MCF 10A (cell line): ENCODE data around the gene TUBA3C. TPM values are rescaled to one million over a fixed set of nuclear protein-coding genes. Genes with fewer than 3 reads are reported as not detected.

Experiments used
- BruUV-seq: library from RNA; stranded (reverse); fragments of 400-500 nt; replicated peaks from 2 replicates; lab custom pipeline; 2021; lab: Mats Ljungman, UMichigan
- CTCF ChIA-PET: fragments of 300-600 bp; sonication (Branson Sonifier 250); formaldehyde crosslinking; extraction: SDS; loops from one replicate; lab custom pipeline; 2021; ENCODE audit warnings: antibody characterized with exemption, inconsistent platforms; lab: Yijun Ruan, JAX
- POLR2A ChIA-PET: fragments of 300-600, 350-650 bp; sonication (Branson Sonifier 250); formaldehyde crosslinking; extraction: SDS; loops from one replicate; lab custom pipeline; 2020; ENCODE audit warnings: antibody characterized with exemption, inconsistent platforms; lab: Yijun Ruan, JAX
- DNase-seq: peaks from one replicate; pipeline ENCODE4 v3.0.0-alpha.2; 2018; ENCODE audit not compliant: unreplicated experiment
- H3K27ac Mint-ChIP-seq: one replicate; pipeline ENCODE4 v1.8.0; 2022; ENCODE audit warnings: mild to moderate bottlenecking, low read depth, mixed read lengths; ENCODE audit not compliant: unreplicated experiment
- H3K27me3 Mint-ChIP-seq: one replicate; pipeline ENCODE4 v1.8.0; 2022; ENCODE audit warnings: mixed read lengths; ENCODE audit not compliant: insufficient read depth, unreplicated experiment
- H3K36me3 Mint-ChIP-seq: one replicate; pipeline ENCODE4 v1.8.0; 2022; ENCODE audit warnings: mild to moderate bottlenecking, moderate library complexity, mixed read lengths; ENCODE audit not compliant: insufficient read depth, unreplicated experiment
- H3K4me1 Mint-ChIP-seq: one replicate; pipeline ENCODE4 v1.8.0; 2022; ENCODE audit warnings: mixed read lengths; ENCODE audit not compliant: insufficient read depth, unreplicated experiment
- H3K4me3 Mint-ChIP-seq: one replicate; pipeline ENCODE4 v1.8.0; 2022; ENCODE audit warnings: mild to moderate bottlenecking, moderate library complexity, mixed read lengths; ENCODE audit not compliant: unreplicated experiment
- H3K9me3 Mint-ChIP-seq: one replicate; pipeline ENCODE4 v1.8.0; 2022; ENCODE audit warnings: mixed read lengths; ENCODE audit not compliant: unreplicated experiment
- intact Hi-C: fragments of 100-400 bp; cut with micrococcal nuclease; formaldehyde crosslinking; loops from 2 replicates; pipeline ENCODE4 v1.14.1; 2022
- total RNA-seq: library from RNA; stranded (reverse); gene quantifications from 2 replicates; pipeline ENCODE4 v1.2.3, GENCODE V29; 2022
- TF ChIP-seq, protein P1 (sequence below): fragments of 200-600 bp; IDR thresholded peaks from one replicate; pipeline ENCODE4 v1.8.0; 2022; ENCODE audit warnings: antibody characterized with exemption, mild to moderate bottlenecking; ENCODE audit not compliant: unreplicated experiment

The TUBA3C gene
- total RNA-seq, 1 experiment from 2014 or later = not detected

DNA sequence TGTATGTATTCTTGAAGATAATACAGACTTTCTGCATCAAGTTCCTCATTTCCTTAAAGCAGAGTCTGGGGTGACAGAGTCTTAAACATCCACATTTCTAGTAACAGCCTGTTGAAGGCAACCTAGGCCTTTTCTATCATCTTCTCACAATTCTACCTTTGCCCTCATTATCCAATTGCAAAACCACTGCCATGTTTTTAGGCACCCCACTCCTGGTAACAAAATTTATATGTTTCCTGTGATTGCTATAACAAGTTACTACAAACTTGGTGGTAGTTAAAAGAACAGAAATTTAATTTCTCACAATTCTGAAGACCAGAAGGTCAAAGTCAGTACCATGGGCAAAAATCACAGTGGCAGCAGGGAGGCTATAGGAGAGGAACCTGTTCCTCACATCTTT lies 33.1 kb downstream of the TUBA3C start:
- POLR2A ChIA-PET = no interaction called here
- TF ChIP-seq, protein P1, sequence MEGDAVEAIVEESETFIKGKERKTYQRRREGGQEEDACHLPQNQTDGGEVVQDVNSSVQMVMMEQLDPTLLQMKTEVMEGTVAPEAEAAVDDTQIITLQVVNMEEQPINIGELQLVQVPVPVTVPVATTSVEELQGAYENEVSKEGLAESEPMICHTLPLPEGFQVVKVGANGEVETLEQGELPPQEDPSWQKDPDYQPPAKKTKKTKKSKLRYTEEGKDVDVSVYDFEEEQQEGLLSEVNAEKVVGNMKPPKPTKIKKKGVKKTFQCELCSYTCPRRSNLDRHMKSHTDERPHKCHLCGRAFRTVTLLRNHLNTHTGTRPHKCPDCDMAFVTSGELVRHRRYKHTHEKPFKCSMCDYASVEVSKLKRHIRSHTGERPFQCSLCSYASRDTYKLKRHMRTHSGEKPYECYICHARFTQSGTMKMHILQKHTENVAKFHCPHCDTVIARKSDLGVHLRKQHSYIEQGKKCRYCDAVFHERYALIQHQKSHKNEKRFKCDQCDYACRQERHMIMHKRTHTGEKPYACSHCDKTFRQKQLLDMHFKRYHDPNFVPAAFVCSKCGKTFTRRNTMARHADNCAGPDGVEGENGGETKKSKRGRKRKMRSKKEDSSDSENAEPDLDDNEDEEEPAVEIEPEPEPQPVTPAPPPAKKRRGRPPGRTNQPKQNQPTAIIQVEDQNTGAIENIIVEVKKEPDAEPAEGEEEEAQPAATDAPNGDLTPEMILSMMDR = no peak
- no TSS peak for BruUV-seq
- Mint-ChIP-seq H3K36me3 (no peaks in the 10 kb centered on the region), H3K4me1 (no peaks in the 10 kb centered on the region), H3K4me3 (no peak overlapping the region), H3K27ac (no peak overlapping the region), H3K9me3 (peaks cover 18% of the 10 kb centered on the region), H3K27me3 (no peaks in the 10 kb centered on the region)
- intact Hi-C loops = no loop called here
- CTCF ChIA-PET = no interaction called here
- no peak for DNase-seq
